Measurements from ENCODE around the gene CRADD.
"Not testable (repeated sequence)": the region's sequence is repeated elsewhere in the genome, so short reads cannot be mapped to it uniquely, and the experiment has no call there.

Gene CRADD

DNA sequence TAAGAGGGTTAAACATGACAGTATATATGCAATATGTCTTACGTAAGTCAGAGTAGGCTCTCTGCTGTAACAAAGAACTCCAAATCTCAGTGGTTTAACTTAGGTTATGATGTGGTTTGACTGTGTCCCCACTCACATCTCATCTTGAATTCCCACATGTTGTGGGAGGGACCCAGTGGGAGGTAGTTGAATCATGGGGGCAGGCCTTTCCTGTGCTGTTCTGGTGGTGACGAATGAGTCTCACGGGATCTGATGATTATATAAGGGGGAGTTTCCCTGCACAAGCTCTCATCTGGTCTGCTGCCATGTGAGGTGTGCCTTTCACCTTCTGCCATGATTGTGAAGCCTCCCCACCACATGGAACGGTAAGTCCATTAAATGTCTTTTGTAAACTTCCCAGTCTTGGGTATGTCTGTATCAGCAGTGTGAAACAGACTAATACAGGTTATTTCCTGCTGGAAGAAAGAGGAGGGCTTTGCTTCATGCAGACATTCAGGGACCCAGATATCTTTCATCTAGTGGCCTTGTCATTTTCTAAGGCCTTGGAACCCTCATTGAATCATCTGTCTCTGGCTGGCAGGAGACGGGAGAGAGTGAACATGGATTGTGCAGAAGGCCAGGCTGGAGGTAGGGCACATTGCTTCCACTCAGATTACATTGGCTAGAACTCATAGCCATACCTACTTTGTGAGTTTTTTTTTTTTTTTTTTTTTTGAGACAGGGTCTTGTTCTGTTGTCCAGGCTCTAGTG is 96.1 kb downstream of the CRADD start:
- peak; percentile 53 to 62 for DNase-seq
- TF ChIP-seq GATA1 (IDR thresholded peaks at IDR 0.05; ENCODE audit: low read depth, low read length) (no peak), POLR2A (IDR thresholded peaks at IDR 0.05; ENCODE audit: low read length) (no peak)

- DNase-seq, result no peak
- no peak for TF ChIP-seq GATA1 (IDR thresholded peaks at IDR 0.05; ENCODE audit: low read depth, low read length)
Observed at GRCh38 chr12:93776581-93777018, 99.4 kb downstream of the CRADD start.

GRCh38 chr12:93777254-93777653 is 100.1 kb downstream of the CRADD start:
- no peak for DNase-seq

GRCh38 chr12:93778306-93778705 is 101.1 kb downstream of the CRADD start:
- TF ChIP-seq POLR2A (IDR thresholded peaks at IDR 0.05; ENCODE audit: low read length) (no peak), GATA1 (IDR thresholded peaks at IDR 0.05; ENCODE audit: low read depth, low read length) (no peak)
- DNase-seq, result no peak

More at GRCh38 chr12:93777254-93777653, 100.1 kb downstream of the CRADD start:
- TF ChIP-seq GATA1 (IDR thresholded peaks at IDR 0.05; ENCODE audit: low read depth, low read length), result no peak
- TF ChIP-seq POLR2A (IDR thresholded peaks at IDR 0.05; ENCODE audit: low read length), result no peak

DNA sequence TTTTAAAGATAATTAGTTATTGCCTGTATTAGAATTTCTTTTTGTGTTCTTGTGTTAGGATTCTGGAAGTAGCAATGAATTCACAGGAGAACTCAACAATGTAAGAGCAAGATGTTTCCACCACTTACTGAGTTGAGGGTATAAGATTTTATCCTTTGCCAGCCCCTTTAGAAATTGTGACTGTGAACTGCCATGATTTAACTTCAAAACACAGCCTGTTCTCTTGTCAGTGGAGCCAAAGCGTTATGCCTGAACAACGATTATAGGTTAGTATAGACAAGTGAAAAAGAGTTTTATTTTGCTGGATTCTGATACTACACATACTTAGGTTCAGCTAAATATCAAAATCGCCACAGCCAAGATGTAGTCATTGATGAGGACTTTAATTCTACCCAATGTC is 101.6 kb downstream of the CRADD start:
- TF ChIP-seq POLR2A (IDR thresholded peaks at IDR 0.05; ENCODE audit: low read length), result no peak
- no peak for TF ChIP-seq GATA1 (IDR thresholded peaks at IDR 0.05; ENCODE audit: low read depth, low read length)
- DNase-seq, result no peak

DNA sequence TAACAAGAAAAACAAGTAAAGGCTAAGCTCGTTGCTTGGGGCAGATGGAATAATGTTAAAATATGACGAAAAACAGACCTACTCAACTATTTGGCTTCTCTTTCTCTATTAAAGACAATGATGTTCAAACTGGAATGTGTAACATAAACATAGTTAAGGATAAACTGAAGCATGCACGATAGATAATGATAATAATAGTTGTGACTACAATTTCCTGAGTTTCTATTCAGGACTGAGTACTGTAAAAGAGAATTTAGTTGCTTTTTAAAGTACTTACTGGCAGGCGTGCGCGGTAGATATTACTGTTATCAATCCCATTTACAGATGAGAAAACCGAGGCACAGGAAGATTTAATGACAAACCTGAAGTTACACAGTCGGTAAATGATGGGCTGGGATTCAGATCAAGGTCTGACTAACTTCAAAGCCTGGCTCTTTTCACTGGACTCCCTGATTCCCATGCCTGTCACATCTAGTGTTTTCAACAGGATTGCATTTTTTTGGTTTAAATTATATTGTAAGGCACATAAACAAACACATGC is 103.0 kb downstream of the CRADD start:
- TF ChIP-seq GATA1 (IDR thresholded peaks at IDR 0.05; ENCODE audit: low read depth, low read length) (no peak), POLR2A (IDR thresholded peaks at IDR 0.05; ENCODE audit: low read length) (no peak)
- no peak for DNase-seq

GRCh38 chr12:93780886-93781285 is 103.7 kb downstream of the CRADD start:
- DNase-seq, result not testable (repeated sequence)

DNA sequence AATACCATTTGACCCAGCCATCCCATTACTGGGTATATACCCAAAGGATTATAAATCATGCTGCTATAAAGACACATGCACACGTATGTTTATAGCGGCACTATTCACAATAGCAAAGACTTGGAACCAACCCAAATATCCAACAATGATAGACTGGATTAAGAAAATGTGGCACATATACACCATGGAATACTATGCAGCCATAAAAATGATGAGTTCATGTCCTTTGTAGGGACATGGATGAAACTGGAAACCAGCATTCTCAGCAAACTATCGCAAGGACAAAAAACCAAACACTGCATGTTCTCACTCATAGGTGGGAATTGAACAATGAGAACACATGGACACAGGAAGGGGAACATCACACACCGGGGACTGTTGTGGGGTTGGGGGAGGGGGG is 104.8 kb downstream of the CRADD start:
- DNase-seq, result not testable (repeated sequence)

GRCh38 chr12:93782853-93783252 is 105.7 kb downstream of the CRADD start:
- DNase-seq, result no peak
- TF ChIP-seq POLR2A (IDR thresholded peaks at IDR 0.05; ENCODE audit: low read length) (no peak), GATA1 (IDR thresholded peaks at IDR 0.05; ENCODE audit: low read depth, low read length) (no peak)

DNA sequence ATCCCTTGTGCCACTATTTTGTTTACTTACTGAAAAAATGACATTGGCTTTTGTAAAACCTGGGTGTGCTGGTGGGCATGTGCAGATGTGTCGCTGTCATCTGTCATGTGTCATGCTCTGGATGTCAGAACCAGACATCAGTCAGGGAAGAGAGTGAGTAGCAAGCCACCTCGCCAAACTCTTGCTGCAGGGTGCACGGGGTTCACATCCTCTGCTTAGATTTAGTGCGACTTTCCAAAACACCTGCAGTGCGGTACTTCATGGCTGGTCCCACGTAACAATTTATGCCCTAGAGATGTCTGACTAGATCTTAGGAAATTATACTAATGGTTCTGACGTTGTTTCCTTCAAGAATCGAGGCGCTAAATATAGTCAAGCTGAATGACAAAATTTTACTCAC is 106.7 kb downstream of the CRADD start:
- TF ChIP-seq GATA1 (IDR thresholded peaks at IDR 0.05; ENCODE audit: low read depth, low read length), result no peak
- TF ChIP-seq POLR2A (IDR thresholded peaks at IDR 0.05; ENCODE audit: low read length), result no peak
- DNase-seq, result no peak

- TF ChIP-seq GATA1 (IDR thresholded peaks at IDR 0.05; ENCODE audit: low read depth, low read length) (no peak), POLR2A (IDR thresholded peaks at IDR 0.05; ENCODE audit: low read length) (no peak)
- DNase-seq, result peak; percentile 19 to 56
Observed at GRCh38 chr12:93784339-93785086, 107.3 kb downstream of the CRADD start.

- no peak for TF ChIP-seq GATA1 (IDR thresholded peaks at IDR 0.05; ENCODE audit: low read depth, low read length)
- TF ChIP-seq POLR2A (IDR thresholded peaks at IDR 0.05; ENCODE audit: low read length), result no peak
- peak in 1 of 2 experiments; percentile 22 for DNase-seq
Observed at GRCh38 chr12:93785249-93786010, 108.3 kb downstream of the CRADD start.

- TF ChIP-seq GATA1 (IDR thresholded peaks at IDR 0.05; ENCODE audit: low read depth, low read length) (no peak), POLR2A (IDR thresholded peaks at IDR 0.05; ENCODE audit: low read length) (no peak)
- DNase-seq, result no peak
Observed at GRCh38 chr12:93786656-93787397, 109.7 kb downstream of the CRADD start.
